HG02571 (cell line): ENCODE measurements around the gene CABLES1.

Experiments
- ATAC-seq: cut with Tn5 transposase; IDR thresholded peaks from one replicate; pipeline ENCODE4 v1.9.1; 2021; ENCODE audit warnings: mild to moderate bottlenecking, moderate library complexity; ENCODE audit not compliant: unreplicated experiment

Gene CABLES1

GRCh38 chr18:23238651-23239349, 103.5 kb downstream of the CABLES1 start:
- no peak for ATAC-seq

- no peak for ATAC-seq
These were observed 104.0 kb downstream of the CABLES1 start for GRCh38 chr18:23239350-23239692.

DNA sequence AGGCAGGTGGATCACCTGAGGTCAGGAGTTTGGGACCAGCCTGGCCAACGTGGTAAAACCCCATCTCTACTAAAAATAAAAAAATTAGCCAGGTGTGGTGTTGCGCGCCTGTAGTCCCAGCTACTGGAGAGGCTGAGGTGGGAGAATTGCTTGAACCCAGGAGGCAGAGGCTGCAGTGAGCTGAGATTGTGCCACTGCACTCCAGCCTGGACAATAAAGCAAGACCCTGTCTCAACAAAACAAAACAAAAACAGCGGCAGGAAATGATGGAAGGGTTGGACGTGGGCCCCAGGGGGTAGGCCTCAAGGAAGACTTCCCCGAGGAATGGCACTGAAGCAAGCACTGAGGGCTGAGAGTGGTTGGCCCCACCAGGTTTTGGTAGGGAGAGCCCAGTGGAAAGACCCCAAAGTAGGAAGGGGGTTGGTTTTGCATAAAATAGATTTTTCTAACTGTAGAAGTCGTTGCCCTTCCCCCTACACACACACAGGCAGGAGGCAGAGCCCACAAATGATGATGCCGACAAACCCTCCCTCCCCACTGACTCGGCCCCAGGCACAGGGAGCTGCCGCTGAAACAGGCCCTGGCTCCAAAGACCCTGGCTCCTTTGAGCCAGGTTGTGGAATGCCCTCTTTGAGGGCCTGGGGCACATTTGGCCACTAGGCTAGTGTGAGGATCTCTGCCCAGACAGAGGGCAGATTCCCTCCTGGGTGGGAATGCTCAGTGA, 104.8 kb downstream of the CABLES1 start:
- ATAC-seq = no peak

- ATAC-seq = no peak
These were observed 105.3 kb downstream of the CABLES1 start for GRCh38 chr18:23240609-23240930.

DNA sequence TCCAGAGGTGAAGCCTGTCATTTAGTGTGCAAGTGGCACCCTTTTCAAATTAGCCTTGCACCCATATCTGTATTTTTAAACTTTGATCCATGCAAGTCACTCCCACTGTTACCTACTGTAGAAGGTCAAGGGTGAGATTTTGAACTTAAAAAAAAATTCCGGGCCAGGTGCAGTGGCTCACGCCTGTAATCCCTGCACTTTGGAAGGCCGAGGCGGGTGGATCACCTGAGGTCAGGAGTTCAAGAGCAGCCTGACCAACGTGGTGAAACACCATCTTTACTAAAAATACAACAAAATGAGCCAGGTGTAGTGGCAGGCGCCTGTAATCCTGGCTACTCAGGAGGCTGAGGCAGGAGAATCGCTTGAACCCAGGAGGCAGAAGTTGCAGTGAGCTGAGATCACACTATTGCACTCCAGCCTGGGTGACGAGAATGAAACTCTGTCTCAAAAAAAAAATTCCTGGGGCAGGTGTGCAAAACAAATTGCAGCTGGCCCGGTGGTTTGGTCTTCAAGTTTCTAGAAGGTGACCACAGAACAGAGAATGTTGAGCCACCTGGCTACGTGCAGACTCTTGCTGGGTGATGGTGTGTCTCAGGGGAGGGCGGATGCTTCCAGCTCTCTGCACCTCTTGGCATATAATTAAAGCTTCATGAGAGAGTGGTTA, 106.7 kb downstream of the CABLES1 start:
- peak; percentile 85 for ATAC-seq

DNA sequence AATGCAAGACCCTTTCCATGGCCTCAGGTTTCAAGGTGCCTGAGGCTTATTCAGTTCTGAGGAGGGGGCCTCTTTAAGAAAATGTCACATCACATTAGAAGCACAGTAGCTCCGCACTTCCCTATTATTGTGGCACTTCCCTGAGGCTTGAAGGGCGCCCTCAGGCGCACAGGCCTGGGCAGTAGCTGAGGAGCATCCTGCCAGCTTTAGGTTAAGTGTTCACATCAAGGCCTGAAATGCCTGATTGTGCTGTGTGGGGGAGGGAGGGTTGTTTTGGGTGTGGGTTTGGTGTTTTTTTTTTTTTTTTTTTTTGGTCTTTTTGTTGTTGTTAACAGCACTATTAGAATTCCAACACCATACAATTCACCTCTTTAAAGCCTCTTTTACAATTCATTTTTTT, 107.9 kb downstream of the CABLES1 start:
- no peak for ATAC-seq

DNA sequence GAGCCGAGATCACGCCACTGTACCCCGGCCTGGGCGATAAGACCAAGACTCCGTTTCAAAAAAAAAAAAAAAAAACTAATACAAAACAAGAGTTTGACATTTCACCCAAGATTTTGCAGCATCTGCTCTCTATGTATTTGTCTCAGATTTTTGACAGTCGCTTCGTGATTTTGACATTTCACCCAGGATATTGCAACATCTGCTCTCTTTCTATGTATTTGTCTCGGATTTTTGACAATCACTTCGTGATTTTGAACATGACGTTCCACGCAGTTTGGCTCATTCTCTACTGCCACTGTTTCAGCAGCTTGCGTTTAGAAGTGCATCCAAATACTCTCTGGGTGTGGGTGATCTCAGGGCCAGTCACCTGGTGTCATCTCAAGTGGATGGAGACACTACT, 108.5 kb downstream of the CABLES1 start:
- no peak for ATAC-seq

- no peak for ATAC-seq
These were observed 109.1 kb downstream of the CABLES1 start for GRCh38 chr18:23244401-23244800.

DNA sequence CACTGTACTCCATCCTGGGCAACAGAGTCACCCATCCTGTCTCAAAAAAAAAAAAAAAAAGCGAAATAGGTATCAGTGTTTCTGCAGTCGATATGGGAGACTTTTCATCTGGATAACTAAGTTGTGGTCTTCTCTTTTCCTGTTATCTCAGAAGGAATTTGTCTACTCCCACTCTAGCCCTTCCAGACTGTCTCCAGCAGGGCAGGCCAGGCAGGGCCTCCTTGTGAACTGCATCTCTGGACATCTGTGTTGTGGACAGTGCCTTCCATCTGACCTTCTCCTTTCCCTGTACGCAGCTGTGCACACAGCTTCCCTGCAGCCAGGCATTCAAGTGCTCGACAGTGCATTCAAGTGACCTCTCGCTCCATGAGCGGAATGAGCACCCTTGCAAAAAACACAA, 110.2 kb downstream of the CABLES1 start:
- no peak for ATAC-seq

DNA sequence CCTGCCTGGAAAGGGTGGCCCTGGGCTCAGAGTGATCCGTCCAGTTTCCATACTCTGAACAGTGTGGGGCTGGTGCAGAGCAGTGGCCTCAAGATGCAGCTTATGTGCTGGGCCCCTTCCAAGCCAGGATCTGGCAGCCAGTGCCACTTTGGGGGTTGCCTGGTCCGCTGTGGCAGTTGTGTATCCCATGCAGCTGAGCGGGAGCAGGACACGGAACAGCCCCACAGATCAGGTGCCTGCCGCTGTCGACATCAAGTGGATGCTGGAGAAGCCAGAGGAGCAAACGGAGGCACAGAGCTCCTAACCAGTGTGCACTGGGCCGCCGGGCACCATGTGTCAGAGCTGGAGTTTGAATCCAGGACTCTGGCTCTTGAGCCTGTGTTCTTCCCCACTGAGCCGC, 112.0 kb downstream of the CABLES1 start:
- ATAC-seq = no peak

- no peak for ATAC-seq
These were observed 112.6 kb downstream of the CABLES1 start for GRCh38 chr18:23247896-23248295.

GRCh38 chr18:23248826-23249225, 113.5 kb downstream of the CABLES1 start:
- no peak for ATAC-seq

DNA sequence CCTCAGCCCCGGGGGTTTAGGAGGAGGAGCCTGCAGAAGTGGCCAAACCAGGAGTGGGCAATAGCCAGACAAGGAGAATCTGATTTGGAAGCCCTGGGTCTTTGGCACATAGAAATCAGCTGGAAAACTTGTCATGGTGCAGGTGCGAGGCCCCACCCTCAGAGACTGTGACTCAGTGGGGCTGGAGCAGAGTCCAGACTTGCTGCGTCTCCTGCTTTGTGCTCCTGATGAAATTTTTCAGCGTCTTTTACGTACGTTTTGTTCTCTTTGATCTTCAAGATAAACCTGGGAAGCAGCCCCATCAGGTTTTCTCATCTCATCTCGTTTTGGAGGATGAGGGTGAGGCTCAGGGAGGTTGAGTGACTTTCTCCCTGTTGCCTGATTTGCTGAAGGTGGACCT, 114.1 kb downstream of the CABLES1 start:
- ATAC-seq = no peak

DNA sequence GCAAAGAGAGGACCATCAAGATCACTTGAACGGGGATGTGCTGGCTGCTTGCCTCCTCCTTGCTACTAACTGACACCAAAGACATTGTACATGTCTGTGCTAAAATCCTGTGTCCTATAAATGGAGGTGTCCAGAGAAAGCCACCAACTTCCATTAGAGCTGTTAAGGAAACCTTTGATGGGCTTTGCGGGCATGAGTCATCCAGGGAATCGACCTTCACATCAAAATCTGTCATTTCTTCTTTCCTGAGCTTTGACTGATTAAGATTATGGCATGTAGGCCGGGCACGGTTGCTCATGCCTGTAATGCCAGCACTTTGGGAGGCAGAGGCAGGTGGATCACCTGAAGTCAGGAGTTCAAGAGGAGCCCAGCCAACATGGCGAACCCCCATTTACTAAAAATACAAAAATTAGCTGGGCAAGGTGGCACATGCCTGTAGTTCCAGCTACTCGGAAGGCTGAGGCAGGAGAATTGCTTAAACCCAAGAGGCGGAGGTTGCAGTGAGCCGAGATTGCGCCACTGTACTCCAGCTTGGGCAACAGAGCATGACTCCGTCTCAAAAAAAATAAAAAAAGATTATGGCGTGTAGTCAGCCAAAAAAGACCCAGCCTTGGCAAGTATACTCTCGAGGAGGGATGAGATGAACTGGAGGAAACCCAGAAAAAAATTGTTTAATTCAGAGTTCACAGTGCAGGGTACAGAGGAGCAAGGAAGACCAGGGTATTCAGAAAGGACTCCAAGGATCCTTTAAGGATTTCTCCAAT, 115.8 kb downstream of the CABLES1 start:
- no peak for ATAC-seq

DNA sequence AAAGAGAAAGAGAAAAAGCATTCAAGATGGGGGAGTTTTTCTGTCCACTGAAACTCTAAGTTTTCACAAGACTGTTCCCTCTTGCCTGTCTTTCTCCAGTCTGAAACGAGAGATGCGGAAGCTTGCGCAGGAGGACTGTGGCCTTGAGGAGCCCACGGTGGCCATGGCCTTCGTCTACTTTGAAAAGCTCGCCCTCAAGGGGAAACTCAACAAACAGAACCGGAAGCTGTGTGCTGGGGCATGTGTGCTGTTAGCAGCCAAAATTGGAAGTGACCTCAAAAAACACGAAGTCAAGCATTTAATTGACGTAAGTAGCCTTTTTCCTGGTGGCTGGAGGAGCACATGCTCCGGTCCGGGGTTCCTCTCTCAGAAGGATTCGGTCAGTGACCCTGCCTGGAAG, 118.3 kb downstream of the CABLES1 start:
- ATAC-seq = no peak

- ATAC-seq = no peak
These were observed 121.9 kb downstream of the CABLES1 start for GRCh38 chr18:23257137-23257536.

DNA sequence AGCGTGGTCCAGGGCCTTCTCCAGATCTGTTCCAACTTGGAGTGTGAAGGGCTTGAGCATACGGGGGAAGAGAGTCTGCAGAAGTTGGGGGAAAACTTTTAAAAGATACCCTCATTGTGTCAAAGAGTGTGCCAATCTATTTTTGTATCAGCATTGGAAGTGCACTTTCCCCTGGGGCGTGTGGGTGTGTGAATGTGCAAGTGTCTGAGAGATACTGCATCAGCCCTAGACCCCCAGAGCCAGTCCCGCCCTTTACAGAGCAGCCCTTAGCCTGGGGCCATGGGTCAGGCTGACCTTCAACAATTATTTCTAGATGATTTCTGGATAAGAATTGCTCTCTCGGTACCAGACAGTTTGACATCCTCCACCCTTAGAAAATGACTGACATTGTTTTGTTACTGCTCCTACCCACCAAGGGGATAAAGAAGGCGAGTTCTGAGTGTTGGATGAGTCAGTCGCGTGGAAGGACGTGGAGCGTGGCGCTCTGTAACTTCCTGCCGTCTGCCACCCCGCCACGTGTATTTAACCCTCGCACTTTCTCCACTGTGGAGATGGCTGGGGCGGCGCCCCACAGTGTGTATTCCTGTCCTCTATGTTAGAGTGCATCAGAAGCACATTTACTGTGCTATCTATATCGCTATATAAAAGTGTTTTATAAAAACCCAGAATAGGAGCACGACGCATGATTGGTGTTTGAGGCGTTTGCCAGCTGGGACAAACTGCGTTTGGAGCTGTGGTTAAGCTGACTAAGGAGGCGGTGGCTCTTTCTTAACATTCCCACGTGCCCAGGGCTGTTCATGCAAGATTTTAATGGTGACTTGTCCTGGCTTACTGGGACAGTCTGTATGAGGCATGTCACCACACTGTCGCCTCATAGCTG, 122.6 kb downstream of the CABLES1 start:
- ATAC-seq = no peak

DNA sequence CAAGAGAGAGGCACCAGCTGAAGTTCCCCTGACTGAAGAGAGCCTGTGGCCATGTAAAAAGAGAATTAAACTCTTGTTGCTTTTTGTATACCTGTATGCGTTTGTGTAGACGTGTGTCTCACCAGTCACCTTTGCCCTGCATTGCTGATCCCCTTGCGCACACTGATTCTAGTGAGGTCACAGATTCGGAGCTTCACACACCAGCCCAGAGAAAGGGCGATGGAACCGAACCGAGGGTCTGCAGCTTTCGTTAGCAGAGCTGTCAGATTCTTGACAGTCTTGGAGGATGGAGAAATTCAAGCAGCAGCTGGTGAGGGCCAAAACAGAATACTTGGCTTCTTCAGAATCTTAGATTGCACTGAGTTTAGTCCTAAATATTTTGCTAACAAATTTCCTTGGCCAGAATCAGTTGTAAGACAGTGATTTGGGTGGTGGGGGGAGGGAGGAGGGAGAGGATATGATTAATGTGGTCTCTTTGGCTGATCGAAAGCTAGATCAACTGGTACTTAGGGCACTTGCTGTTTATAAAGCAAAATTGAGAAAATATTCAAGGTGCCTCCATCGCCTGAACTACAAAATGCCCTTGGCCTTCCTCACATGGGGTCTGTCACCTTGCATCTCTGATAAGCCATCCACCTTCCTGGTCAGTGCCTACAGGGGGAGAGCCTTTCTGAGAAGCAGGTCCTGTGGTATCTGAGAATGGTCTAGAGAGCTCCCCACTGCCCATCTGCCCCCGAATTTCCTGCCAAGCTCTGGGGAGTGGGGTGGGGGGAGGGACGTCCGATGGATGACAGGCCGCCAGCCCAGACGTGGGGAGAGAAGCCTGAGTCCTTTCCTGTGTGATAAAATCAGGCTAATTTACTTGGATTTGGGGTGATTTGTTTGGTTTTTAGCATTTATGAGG, 123.5 kb downstream of the CABLES1 start:
- ATAC-seq = no peak
